BJ (cell line): ENCODE data around the gene TCFL5. TPM values are rescaled to one million over a fixed set of nuclear protein-coding genes. Genes with fewer than 3 reads are reported as not detected.

Experiments
- CTCF ChIA-PET: fragments of 350-600 bp; formaldehyde crosslinking; extraction: SDS; loops from one replicate; lab custom pipeline; 2021; ENCODE audit warnings: antibody characterized with exemption, inconsistent platforms; lab: Yijun Ruan, JAX
- POLR2A ChIA-PET: fragments of 300-600 bp; sonication (Branson Sonifier 250); formaldehyde crosslinking; extraction: SDS; loops from one replicate; lab custom pipeline; 2021; ENCODE audit warnings: antibody characterized with exemption; lab: Charles Lee
- DNase-seq: peaks from one replicate; pipeline ENCODE4 v3.0.0-alpha.2; 2011; ENCODE audit warnings: low read depth
- H3K27me3 ChIP-seq: 2 replicates; pipeline ENCODE4 v1.6.0; 2011; ENCODE audit warnings: low read length; ENCODE audit not compliant: control insufficient read depth, insufficient read depth
- H3K36me3 ChIP-seq: 2 replicates; pipeline ENCODE4 v1.5.1; 2011; ENCODE audit warnings: low read length; ENCODE audit not compliant: control insufficient read depth, insufficient read depth
- H3K4me3 ChIP-seq: 2 replicates; pipeline ENCODE4 v1.5.1; 2011; ENCODE audit warnings: low read depth, mild to moderate bottlenecking, control low read depth, low read length
- CTCF ChIP-seq: IDR thresholded peaks from 2 replicates; pipeline ENCODE4 v1.5.1; 2011; ENCODE audit warnings: low read depth, mild to moderate bottlenecking, control low read depth, inconsistent platforms, low read length, moderate library complexity; ENCODE audit not compliant: insufficient read depth
- polyA plus RNA-seq: library from polyadenylated mRNA; depleted of rRNA; stranded (reverse); fragments of >200 nt; gene quantifications from 2 replicates; pipeline ENCODE4 v1.2.3, GENCODE V29; 2011

Gene TCFL5
- polyA plus RNA-seq, 1 experiment, result 8.5 TPM

- POLR2A ChIA-PET, result no interaction called here
- CTCF ChIA-PET, result interaction anchor here (0.9 to 7.8 kb wide), 5 partner anchors 10 to 16 kb away, joined by 3 to 44 read pairs (median 4); no protein-coding TSS in a partner anchor
- no peak for TF ChIP-seq CTCF
- Histone ChIP-seq H3K36me3 (peaks cover 36% of the 10 kb centered on the region), H3K4me3 (no peak overlapping the region), H3K27me3 (no peaks in the 10 kb centered on the region)
- DNase-seq, result no peak
These were observed 26.2 kb upstream of the TCFL5 start for GRCh38 chr20:62887860-62888239.

- ChIA-PET POLR2A (no interaction called here), CTCF (interaction anchor here (0.6 to 7.8 kb wide), 7 partner anchors 10 to 25 kb away, joined by 3 to 44 read pairs (median 4); no protein-coding TSS in a partner anchor)
- no peaks in the 10 kb centered on the region for H3K27me3 ChIP-seq
- H3K36me3 ChIP-seq, result peaks cover 33% of the 10 kb centered on the region
- peak; percentile 30; the same call in 1 of the 2 replicates for TF ChIP-seq CTCF
- H3K4me3 ChIP-seq, result no peak overlapping the region
- peak; percentile 24 for DNase-seq
These were observed 25.7 kb upstream of the TCFL5 start for GRCh38 chr20:62887152-62887859.

GRCh38 chr20:62886709-62887058 lies 25.1 kb upstream of the TCFL5 start:
- ChIA-PET POLR2A (no interaction called here), CTCF (interaction anchor here (0.6 to 7.8 kb wide), 4 partner anchors 14 to 25 kb away, joined by 3 to 44 read pairs (median 4); no protein-coding TSS in a partner anchor)

GRCh38 chr20:62885896-62886708 lies 24.5 kb upstream of the TCFL5 start:
- ChIA-PET POLR2A (no interaction called here), CTCF (interaction anchor here (1.3 to 7.8 kb wide), 3 partner anchors 14 to 22 kb away, joined by 4 to 44 read pairs (median 5); no protein-coding TSS in a partner anchor)
- TF ChIP-seq CTCF, result no peak
- DNase-seq, result no peak
- no peaks in the 10 kb centered on the region for H3K27me3 ChIP-seq
- peaks cover 27% of the 10 kb centered on the region for H3K36me3 ChIP-seq
- no peak overlapping the region for H3K4me3 ChIP-seq

More at GRCh38 chr20:62886709-62887058, 25.1 kb upstream of the TCFL5 start:
- H3K27me3 ChIP-seq, result no peaks in the 10 kb centered on the region
- H3K36me3 ChIP-seq, result peaks cover 29% of the 10 kb centered on the region
- H3K4me3 ChIP-seq, result no peak overlapping the region
- no peak for DNase-seq
- TF ChIP-seq CTCF, result no peak
